VCaP (cell line): ENCODE measurements around the gene GRIA3.
"Not testable (repeated sequence)": the region's sequence is repeated elsewhere in the genome, so short reads cannot be mapped to it uniquely, and the experiment has no call there.

ENCODE experiments used
- H3K27ac ChIP-seq: fragments of 450-650 bp; 2 replicates; pipeline ENCODE4 v1.5.1; 2017
- CTCF ChIP-seq: fragments of 450-650 bp; conservative IDR thresholded peaks from 2 replicates; pipeline ENCODE4 v1.5.1; 2017; ENCODE audit warnings: mild to moderate bottlenecking, moderate library complexity

GRIA3 gene

GRCh38 chrX:123263747-123264146 lies 79.7 kb downstream of the GRIA3 start:
- H3K27ac ChIP-seq, result no peak overlapping the region
- TF ChIP-seq CTCF, result no peak

GRCh38 chrX:123267220-123267619 lies 83.1 kb downstream of the GRIA3 start:
- no peak for TF ChIP-seq CTCF
- no peak overlapping the region for H3K27ac ChIP-seq

GRCh38 chrX:123271902-123272301 lies 87.8 kb downstream of the GRIA3 start:
- TF ChIP-seq CTCF, result no peak
- H3K27ac ChIP-seq, result no peak overlapping the region

GRCh38 chrX:123272630-123273029 lies 88.6 kb downstream of the GRIA3 start:
- no peak overlapping the region for H3K27ac ChIP-seq
- TF ChIP-seq CTCF, result no peak

GRCh38 chrX:123274796-123275195 lies 90.7 kb downstream of the GRIA3 start:
- no peak overlapping the region for H3K27ac ChIP-seq

GRCh38 chrX:123277347-123277746 lies 93.3 kb downstream of the GRIA3 start:
- no peak for TF ChIP-seq CTCF
- no peak overlapping the region for H3K27ac ChIP-seq

More at GRCh38 chrX:123274796-123275195, 90.7 kb downstream of the GRIA3 start:
- TF ChIP-seq CTCF, result no peak

GRCh38 chrX:123277821-123278220 lies 93.7 kb downstream of the GRIA3 start:
- TF ChIP-seq CTCF, result no peak

GRCh38 chrX:123282241-123282640 lies 98.2 kb downstream of the GRIA3 start:
- TF ChIP-seq CTCF, result no peak
- H3K27ac ChIP-seq, result no peak overlapping the region

More at GRCh38 chrX:123277821-123278220, 93.7 kb downstream of the GRIA3 start:
- H3K27ac ChIP-seq, result no peak overlapping the region

- not testable (repeated sequence) for H3K27ac ChIP-seq
Observed at GRCh38 chrX:123283407-123283806, 99.3 kb downstream of the GRIA3 start.
